HG02678 (cell line): ENCODE results near the gene SLC25A29.
A peak's percentile ranks its signal among the peaks of the same experiment; 100 is the strongest.
"Not testable (repeated sequence)": the region's sequence is repeated elsewhere in the genome, so short reads cannot be mapped to it uniquely, and the experiment has no call there.

Experiments used
- ATAC-seq: cut with Tn5 transposase; IDR thresholded peaks from one replicate; pipeline ENCODE4 v1.9.1; 2021; ENCODE audit warnings: mild to moderate bottlenecking, moderate library complexity; ENCODE audit not compliant: unreplicated experiment

SLC25A29 gene

GRCh38 chr14:100294963-100295330 is 11.3 kb downstream of the SLC25A29 start:
- no peak for ATAC-seq

- no peak for ATAC-seq
Observed at GRCh38 chr14:100294213-100294962, 11.9 kb downstream of the SLC25A29 start.

- ATAC-seq = no peak
Observed at GRCh38 chr14:100293497-100294212, 12.6 kb downstream of the SLC25A29 start.

GRCh38 chr14:100292776-100293461 is 13.3 kb downstream of the SLC25A29 start:
- no peak for ATAC-seq

GRCh38 chr14:100292301-100292775 is 13.9 kb downstream of the SLC25A29 start:
- no peak for ATAC-seq

GRCh38 chr14:100291305-100292075 is 14.8 kb downstream of the SLC25A29 start:
- no peak for ATAC-seq

- no peak for ATAC-seq
Observed at GRCh38 chr14:100290607-100291304, 15.5 kb downstream of the SLC25A29 start.

GRCh38 chr14:100289916-100290606 is 16.2 kb downstream of the SLC25A29 start:
- ATAC-seq = no peak

- ATAC-seq = no peak
Observed at GRCh38 chr14:100288382-100289185, 17.7 kb downstream of the SLC25A29 start.

GRCh38 chr14:100287998-100288295 is 18.3 kb downstream of the SLC25A29 start:
- ATAC-seq = not testable (repeated sequence)

GRCh38 chr14:100287202-100287997 is 18.8 kb downstream of the SLC25A29 start:
- ATAC-seq = no peak

- no peak for ATAC-seq
Observed at GRCh38 chr14:100286484-100287191, 19.6 kb downstream of the SLC25A29 start.

GRCh38 chr14:100285913-100286400 is 20.3 kb downstream of the SLC25A29 start:
- ATAC-seq = no peak

GRCh38 chr14:100285021-100285912 is 21.0 kb downstream of the SLC25A29 start:
- ATAC-seq = peak; percentile 88

GRCh38 chr14:100283984-100284881 is 22.0 kb downstream of the SLC25A29 start:
- ATAC-seq = no peak
